SK-N-MC (cell line): ENCODE data around the gene ABAT.

ENCODE experiments used
- EZH2 ChIP-seq: fragments of 200-600 bp; sonication (generic); IDR thresholded peaks from one replicate; pipeline ENCODE4 v1.6.1; 2017; ENCODE audit warnings: antibody characterized with exemption
- FOXP2 ChIP-seq: optimal IDR thresholded peaks from 2 replicates; pipeline ENCODE3; 2011; ENCODE audit warnings: mild to moderate bottlenecking, moderate library complexity; ENCODE audit not compliant: insufficient read depth; ENCODE audit errors: extremely low read length, control extremely low read depth
- POLR2AphosphoS5 ChIP-seq: IDR thresholded peaks from 2 replicates; pipeline ENCODE4 v1.6.1; 2012; ENCODE audit warnings: mild to moderate bottlenecking, low read depth, low read length, borderline replicate concordance

- TF ChIP-seq POLR2AphosphoS5 (no peak), EZH2 (no peak), FOXP2 (no peak)
Measured at GRCh38 chr16:8768283-8768682, 93.9 kb downstream of the ABAT start.
